Astrocyte (in vitro differentiated cells and primary cell): Measurements from ENCODE around the gene ANKRD40CL. TPM values are rescaled to one million over a fixed set of nuclear protein-coding genes. Genes with fewer than 3 reads are reported as not detected.
A peak's percentile ranks its signal among the peaks of the same experiment; 100 is the strongest.

Experiments used
- DNase-seq: peaks from one replicate; pipeline ENCODE4 v3.0.0-alpha.2; 2010; ENCODE audit warnings: low read depth
- FAIRE-seq: peaks from 2 replicates; lab custom pipeline; 2011; peaks lifted over from hg19 to GRCh38; lab: Jason Lieb, UNC
- H2AFZ ChIP-seq: 2 replicates; pipeline ENCODE4 v1.6.0; 2012; ENCODE audit warnings: low read depth, low read length, inconsistent platforms
- H3K27ac ChIP-seq: 2 replicates; pipeline ENCODE4 v1.5.1; 2011; ENCODE audit warnings: low read depth, low read length, inconsistent platforms
- H3K27me3 ChIP-seq: 2 replicates; pipeline ENCODE4 v1.6.0; 2011; ENCODE audit warnings: low read length, inconsistent platforms; ENCODE audit not compliant: insufficient read depth
- H3K36me3 ChIP-seq: 2 replicates; pipeline ENCODE4 v1.5.1; 2011; ENCODE audit warnings: low read length, inconsistent platforms; ENCODE audit not compliant: insufficient read depth
- H3K4me1 ChIP-seq: 2 replicates; pipeline ENCODE4 v1.5.1; 2011; ENCODE audit warnings: low read length, inconsistent platforms; ENCODE audit not compliant: insufficient read depth
- H3K4me2 ChIP-seq: 2 replicates; pipeline ENCODE4 v1.6.0; 2012; ENCODE audit warnings: low read length, inconsistent platforms
- H3K4me3 ChIP-seq: 2 replicates; pipeline ENCODE4 v1.5.1; 2011; ENCODE audit warnings: low read depth, mild to moderate bottlenecking, low read length, inconsistent platforms; ENCODE audit not compliant: insufficient read depth
- H3K79me2 ChIP-seq: 2 replicates; pipeline ENCODE4 v1.6.0; 2012; ENCODE audit warnings: mild to moderate bottlenecking, low read length, inconsistent platforms; ENCODE audit not compliant: insufficient read depth
- H3K9ac ChIP-seq: 2 replicates; pipeline ENCODE4 v1.6.0; 2012; ENCODE audit warnings: mild to moderate bottlenecking, low read length, inconsistent platforms
- H3K9me3 ChIP-seq: 2 replicates; pipeline ENCODE4 v1.5.1; 2012; ENCODE audit warnings: low read depth, mild to moderate bottlenecking, low read length, inconsistent platforms; ENCODE audit not compliant: insufficient read depth
- H4K20me1 ChIP-seq: 2 replicates; pipeline ENCODE4 v1.6.0; 2012; ENCODE audit warnings: low read length, inconsistent platforms; ENCODE audit not compliant: insufficient read depth
- H3K27ac Mint-ChIP-seq: one replicate; pipeline ENCODE4 v1.8.0; 2021; ENCODE audit warnings: mild to moderate bottlenecking, mixed read lengths; ENCODE audit not compliant: unreplicated experiment
- H3K27me3 Mint-ChIP-seq: one replicate; pipeline ENCODE4 v1.8.0; 2021; ENCODE audit warnings: low read depth, mixed read lengths; ENCODE audit not compliant: unreplicated experiment
- H3K36me3 Mint-ChIP-seq: one replicate; pipeline ENCODE4 v1.8.0; 2021; ENCODE audit warnings: low read depth, mixed read lengths; ENCODE audit not compliant: unreplicated experiment
- H3K4me1 Mint-ChIP-seq: one replicate; pipeline ENCODE4 v1.8.0; 2021; ENCODE audit warnings: low read depth, mixed read lengths; ENCODE audit not compliant: unreplicated experiment
- H3K4me3 Mint-ChIP-seq: one replicate; pipeline ENCODE4 v1.8.0; 2021; ENCODE audit warnings: mild to moderate bottlenecking, moderate library complexity, mixed read lengths; ENCODE audit not compliant: unreplicated experiment
- H3K9me3 Mint-ChIP-seq: one replicate; pipeline ENCODE4 v1.8.0; 2021; ENCODE audit warnings: mild to moderate bottlenecking, mixed read lengths; ENCODE audit not compliant: unreplicated experiment
- CTCF ChIP-seq: IDR thresholded peaks from 2 replicates; pipeline ENCODE4 v1.5.1; 2011; ENCODE audit warnings: low read depth, mild to moderate bottlenecking, inconsistent platforms, low read length, moderate library complexity; ENCODE audit not compliant: insufficient read depth
- EZH2 ChIP-seq: IDR thresholded peaks from 2 replicates; pipeline ENCODE4 v1.6.1; 2012; ENCODE audit warnings: mild to moderate bottlenecking, low read length, inconsistent platforms; ENCODE audit not compliant: insufficient read depth
- total RNA-seq: library from RNA; stranded (reverse); gene quantifications from 2 replicates; pipeline ENCODE4 v1.2.1, GENCODE V29; 2021

ANKRD40CL gene
- total RNA-seq, 1 donor from 2014 or later, result not detected

GRCh38 chr17:50745631-50746030 lies 21.7 kb downstream of the ANKRD40CL start:
- peaks cover 51% of the 10 kb centered on the region for H3K79me2 ChIP-seq
- no peaks in the 10 kb centered on the region for H3K4me1 ChIP-seq
- peaks cover 63% of the 10 kb centered on the region for H4K20me1 ChIP-seq
- no peak overlapping the region for H2AFZ ChIP-seq
- TF ChIP-seq EZH2, result no peak
- TF ChIP-seq CTCF, result no peak
- no peak overlapping the region for H3K27ac Mint-ChIP-seq
- no peak overlapping the region for H3K27ac ChIP-seq
- peaks cover 89% of the 10 kb centered on the region for H3K36me3 ChIP-seq
- H3K4me1 Mint-ChIP-seq, result peaks cover 3% of the 10 kb centered on the region
- H3K4me3 ChIP-seq, result no peak overlapping the region
- no peaks in the 10 kb centered on the region for H3K9me3 ChIP-seq
- no peak overlapping the region for H3K4me2 ChIP-seq
- H3K36me3 Mint-ChIP-seq, result peaks cover 21% of the 10 kb centered on the region
- DNase-seq (no peak), FAIRE-seq (no peak)
- H3K9me3 Mint-ChIP-seq, result no peaks in the 10 kb centered on the region
- H3K27me3 Mint-ChIP-seq, result no peaks in the 10 kb centered on the region
- H3K9ac ChIP-seq, result no peak overlapping the region
- H3K27me3 ChIP-seq, result no peaks in the 10 kb centered on the region
- H3K4me3 Mint-ChIP-seq, result no peak overlapping the region

GRCh38 chr17:50739098-50739497 lies 28.2 kb downstream of the ANKRD40CL start:
- Histone ChIP-seq H3K27me3 (no peaks in the 10 kb centered on the region), H3K27ac (no peak overlapping the region), H2AFZ (no peak overlapping the region), H3K9me3 (no peaks in the 10 kb centered on the region), H3K4me3 (no peak overlapping the region), H3K36me3 (peaks cover 45% of the 10 kb centered on the region), H3K4me2 (no peak overlapping the region), H3K9ac (no peak overlapping the region), H4K20me1 (peaks cover 87% of the 10 kb centered on the region), H3K79me2 (peaks cover 83% of the 10 kb centered on the region), H3K4me1 (peaks cover 3% of the 10 kb centered on the region)
- FAIRE-seq, result no peak
- H3K27ac Mint-ChIP-seq, result peak overlapping the region; percentile 36
- TF ChIP-seq CTCF (no peak), EZH2 (no peak)
- no peak for DNase-seq
- peaks cover 11% of the 10 kb centered on the region for H3K36me3 Mint-ChIP-seq
- peaks cover 20% of the 10 kb centered on the region for H3K4me1 Mint-ChIP-seq
- H3K4me3 Mint-ChIP-seq, result no peak overlapping the region
- H3K27me3 Mint-ChIP-seq, result no peaks in the 10 kb centered on the region
- H3K9me3 Mint-ChIP-seq, result no peaks in the 10 kb centered on the region

- Mint-ChIP-seq H3K4me3 (no peak overlapping the region), H3K27me3 (no peaks in the 10 kb centered on the region), H3K36me3 (peaks cover 8% of the 10 kb centered on the region), H3K9me3 (no peaks in the 10 kb centered on the region), H3K4me1 (peaks cover 20% of the 10 kb centered on the region), H3K27ac (no peak overlapping the region)
- peaks cover 3% of the 10 kb centered on the region for H3K4me1 ChIP-seq
- H3K4me2 ChIP-seq, result no peak overlapping the region
- no peak overlapping the region for H2AFZ ChIP-seq
- H3K27me3 ChIP-seq, result no peaks in the 10 kb centered on the region
- no peak overlapping the region for H3K27ac ChIP-seq
- no peak overlapping the region for H3K9ac ChIP-seq
- H3K36me3 ChIP-seq, result peaks cover 28% of the 10 kb centered on the region
- H3K4me3 ChIP-seq, result no peak overlapping the region
- H3K9me3 ChIP-seq, result no peaks in the 10 kb centered on the region
- peaks cover 86% of the 10 kb centered on the region for H4K20me1 ChIP-seq
- DNase-seq, result no peak
- FAIRE-seq, result no peak
- no peak for TF ChIP-seq CTCF
- H3K79me2 ChIP-seq, result peaks cover 94% of the 10 kb centered on the region
Observed at GRCh38 chr17:50737118-50737698, 30.1 kb downstream of the ANKRD40CL start.
